ENCODE data around the gene LRRFIP2. TPM values are rescaled to one million over a fixed set of nuclear protein-coding genes. Genes with fewer than 3 reads are reported as not detected.

Gene LRRFIP2
- total RNA-seq, 4 donors from 2014 or later: 59.0 to 122 (median 72.5) TPM

DNA sequence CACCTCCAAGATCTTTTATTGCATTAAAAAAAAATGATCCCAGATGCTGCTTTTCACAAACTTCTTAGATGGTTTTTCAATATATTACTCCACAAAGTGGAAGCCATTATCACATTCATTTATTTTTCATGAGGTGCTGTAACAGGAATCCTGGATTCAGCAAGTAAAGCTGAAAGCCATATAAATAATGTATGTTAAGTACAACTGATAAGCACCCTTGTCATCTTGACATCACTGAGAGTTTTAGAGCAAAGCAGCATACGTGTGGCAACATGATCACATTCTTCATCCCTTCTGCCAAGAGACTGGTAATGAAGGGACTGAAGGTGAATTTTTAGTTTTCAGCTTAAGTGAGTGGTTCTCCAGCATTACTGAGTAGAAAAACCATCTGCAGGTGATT, 44.9 kb upstream of the LRRFIP2 start:
- TF ChIP-seq, protein P1, sequence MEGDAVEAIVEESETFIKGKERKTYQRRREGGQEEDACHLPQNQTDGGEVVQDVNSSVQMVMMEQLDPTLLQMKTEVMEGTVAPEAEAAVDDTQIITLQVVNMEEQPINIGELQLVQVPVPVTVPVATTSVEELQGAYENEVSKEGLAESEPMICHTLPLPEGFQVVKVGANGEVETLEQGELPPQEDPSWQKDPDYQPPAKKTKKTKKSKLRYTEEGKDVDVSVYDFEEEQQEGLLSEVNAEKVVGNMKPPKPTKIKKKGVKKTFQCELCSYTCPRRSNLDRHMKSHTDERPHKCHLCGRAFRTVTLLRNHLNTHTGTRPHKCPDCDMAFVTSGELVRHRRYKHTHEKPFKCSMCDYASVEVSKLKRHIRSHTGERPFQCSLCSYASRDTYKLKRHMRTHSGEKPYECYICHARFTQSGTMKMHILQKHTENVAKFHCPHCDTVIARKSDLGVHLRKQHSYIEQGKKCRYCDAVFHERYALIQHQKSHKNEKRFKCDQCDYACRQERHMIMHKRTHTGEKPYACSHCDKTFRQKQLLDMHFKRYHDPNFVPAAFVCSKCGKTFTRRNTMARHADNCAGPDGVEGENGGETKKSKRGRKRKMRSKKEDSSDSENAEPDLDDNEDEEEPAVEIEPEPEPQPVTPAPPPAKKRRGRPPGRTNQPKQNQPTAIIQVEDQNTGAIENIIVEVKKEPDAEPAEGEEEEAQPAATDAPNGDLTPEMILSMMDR (IDR thresholded peaks at IDR 0.05): no peak
- TF ChIP-seq POLR2A (IDR thresholded peaks at IDR 0.05) (no peak), EP300 (IDR thresholded peaks at IDR 0.05) (no peak), POLR2AphosphoS5 (IDR thresholded peaks at IDR 0.05) (no peak)
- Histone ChIP-seq H3K27me3 (no peaks in the 10 kb centered on the region), H3K4me1 (peaks cover 13% of the 10 kb centered on the region), H3K36me3 (no peaks in the 10 kb centered on the region), H3K4me3 (no peak overlapping the region), H3K9me3 (no peaks in the 10 kb centered on the region), H3K27ac (peak overlapping the region; percentile 71)
- DNase-seq (ENCODE audit: low spot score in 2 of 2): no peak
- WGBS: 48% methylated on average over 1 of the region's 1 CpG

DNA sequence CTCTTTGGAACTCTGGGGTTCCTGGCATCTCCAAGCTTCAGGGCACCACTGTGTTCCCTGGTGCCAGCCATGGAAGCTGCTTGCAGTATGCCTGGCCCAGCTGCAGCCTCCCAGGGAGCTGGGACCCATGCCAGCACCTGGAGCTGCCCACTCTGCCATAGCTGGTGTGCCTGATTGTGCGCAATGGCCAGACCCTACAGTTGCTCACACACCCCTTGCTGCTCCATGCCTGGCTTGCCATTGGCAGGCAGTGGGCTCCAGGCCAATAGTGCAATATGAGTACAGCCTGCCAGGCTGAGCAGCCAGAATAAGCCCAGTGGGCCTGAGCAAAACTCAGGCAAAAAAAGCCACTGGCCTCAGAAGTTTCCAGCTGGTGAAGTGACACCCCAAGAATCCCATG, 43.8 kb upstream of the LRRFIP2 start:
- H3K36me3 ChIP-seq: no peaks in the 10 kb centered on the region
- no peak for DNase-seq (ENCODE audit: low spot score in 2 of 2)
- no peak overlapping the region for H3K4me3 ChIP-seq
- peaks cover 16% of the 10 kb centered on the region for H3K4me1 ChIP-seq
- H3K27ac ChIP-seq: peak overlapping the region; percentile 71
- no CpG with 5 or more reads among the region's 1 CpG for WGBS
- TF ChIP-seq EP300 (IDR thresholded peaks at IDR 0.05) (no peak), POLR2A (IDR thresholded peaks at IDR 0.05) (no peak), POLR2AphosphoS5 (IDR thresholded peaks at IDR 0.05) (no peak)
- TF ChIP-seq, protein P1 (IDR thresholded peaks at IDR 0.05): no peak
- no peaks in the 10 kb centered on the region for H3K27me3 ChIP-seq
- no peaks in the 10 kb centered on the region for H3K9me3 ChIP-seq

DNA sequence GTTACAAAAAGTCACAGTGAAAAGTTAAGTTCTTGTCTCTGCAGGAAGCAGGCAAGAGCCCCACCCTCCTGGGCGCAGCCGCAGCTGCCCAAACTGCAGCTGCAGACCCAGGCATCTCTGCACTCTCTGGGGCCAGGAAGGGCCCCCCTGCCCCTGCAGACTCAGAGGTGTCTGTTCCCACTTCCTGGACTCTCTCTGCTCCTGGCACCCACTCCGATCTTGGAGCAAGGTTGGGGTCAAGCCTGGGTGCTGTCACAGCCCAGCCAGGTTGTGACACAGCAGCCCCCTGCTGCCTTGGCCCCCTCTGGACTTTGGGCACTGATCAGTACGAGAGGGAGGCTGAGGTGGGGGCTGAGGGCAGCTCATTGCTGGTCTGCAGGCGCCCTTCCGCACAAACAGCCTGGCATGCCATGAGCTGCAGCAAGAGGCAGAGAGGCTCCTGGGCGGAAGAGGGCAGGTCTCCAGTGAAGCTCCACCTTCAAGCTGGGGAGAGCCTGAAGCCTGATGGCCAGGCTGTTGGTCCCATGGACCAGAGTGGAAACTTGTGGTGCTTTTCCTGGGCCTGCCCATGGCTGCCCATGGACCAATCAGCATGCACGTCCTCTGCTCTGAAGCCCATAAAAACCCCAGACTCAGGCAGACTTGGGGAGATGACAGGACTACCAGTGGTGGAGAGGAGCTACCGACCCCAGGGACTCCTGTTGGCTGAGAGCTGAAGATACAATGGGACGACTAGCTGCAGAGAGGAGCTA, 42.9 kb upstream of the LRRFIP2 start:
- Histone ChIP-seq H3K9me3 (no peaks in the 10 kb centered on the region), H3K27ac (no peak overlapping the region), H3K27me3 (no peaks in the 10 kb centered on the region), H3K4me3 (no peak overlapping the region), H3K4me1 (peaks cover 19% of the 10 kb centered on the region), H3K36me3 (no peaks in the 10 kb centered on the region)
- no peak for DNase-seq (ENCODE audit: low spot score in 2 of 2)
- TF ChIP-seq, protein P1 (IDR thresholded peaks at IDR 0.05): no peak
- TF ChIP-seq POLR2A (IDR thresholded peaks at IDR 0.05) (no peak), POLR2AphosphoS5 (IDR thresholded peaks at IDR 0.05) (no peak), EP300 (IDR thresholded peaks at IDR 0.05) (no peak)
- 82% methylated on average over 10 of the region's 10 CpGs for WGBS

GRCh38 chr3:37216597-37217097, 42.3 kb upstream of the LRRFIP2 start:
- TF ChIP-seq EP300 (IDR thresholded peaks at IDR 0.05) (no peak), POLR2AphosphoS5 (IDR thresholded peaks at IDR 0.05) (no peak), POLR2A (IDR thresholded peaks at IDR 0.05) (no peak)
- TF ChIP-seq, protein P1 (IDR thresholded peaks at IDR 0.05): no peak
- Histone ChIP-seq H3K36me3 (no peaks in the 10 kb centered on the region), H3K9me3 (no peaks in the 10 kb centered on the region), H3K27me3 (no peaks in the 10 kb centered on the region), H3K27ac (no peak overlapping the region), H3K4me3 (no peak overlapping the region), H3K4me1 (peaks cover 19% of the 10 kb centered on the region)
- WGBS: 82% methylated on average over 3 of the region's 3 CpGs
- no peak for DNase-seq (ENCODE audit: low spot score in 2 of 2)

DNA sequence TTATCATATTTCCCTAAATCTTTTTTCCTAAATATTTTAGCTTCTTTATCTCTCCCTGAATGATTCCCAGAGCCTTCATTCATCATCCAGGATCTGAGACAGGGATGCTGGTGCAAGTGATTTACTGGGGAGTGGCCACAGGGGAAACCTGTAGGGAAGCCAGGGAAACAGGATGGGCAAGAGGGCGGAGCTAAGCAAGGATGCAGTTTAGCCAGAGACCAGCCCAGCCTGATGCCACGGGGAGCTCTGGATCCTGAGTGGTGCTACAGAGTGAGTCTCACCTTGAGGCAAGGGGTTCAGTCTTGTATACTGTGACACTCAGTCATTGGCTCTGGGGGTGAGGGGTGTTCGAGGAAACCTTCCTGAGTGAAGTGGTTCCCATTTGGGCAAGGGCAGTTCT, 39.7 kb upstream of the LRRFIP2 start:
- DNase-seq (ENCODE audit: low spot score in 2 of 2): no peak
- Histone ChIP-seq H3K4me1 (peaks cover 19% of the 10 kb centered on the region), H3K36me3 (no peaks in the 10 kb centered on the region), H3K27ac (no peak overlapping the region), H3K9me3 (no peaks in the 10 kb centered on the region), H3K4me3 (no peak overlapping the region), H3K27me3 (no peaks in the 10 kb centered on the region)
- TF ChIP-seq POLR2AphosphoS5 (IDR thresholded peaks at IDR 0.05) (no peak), EP300 (IDR thresholded peaks at IDR 0.05) (no peak), POLR2A (IDR thresholded peaks at IDR 0.05) (no peak)
- TF ChIP-seq, protein P1 (IDR thresholded peaks at IDR 0.05): no peak
- WGBS: 51% methylated on average over 2 of the region's 3 CpGs

Measured in suprapubic skin (tissue), 4 donors.